Nephron progenitor cell (in vitro differentiated cells): ENCODE data around the gene KLK3.
A peak's percentile ranks its signal among the peaks of the same experiment; 100 is the strongest.

Experiments used
- DNase-seq: peaks from one replicate; pipeline ENCODE4 v3.0.0; 2021
- H3K27ac Mint-ChIP-seq: 2 replicates; pipeline ENCODE4 v1.8.0; 2021; ENCODE audit warnings: mild to moderate bottlenecking, moderate library complexity, mixed read lengths
- H3K27me3 Mint-ChIP-seq: 2 replicates; pipeline ENCODE4 v1.8.0; 2021; ENCODE audit warnings: mild to moderate bottlenecking, low read depth, mixed read lengths; ENCODE audit not compliant: poor library complexity
- H3K36me3 Mint-ChIP-seq: 2 replicates; pipeline ENCODE4 v1.8.0; 2021; ENCODE audit warnings: low read depth, mixed read lengths
- H3K4me1 Mint-ChIP-seq: 2 replicates; pipeline ENCODE4 v1.8.0; 2021; ENCODE audit warnings: mixed read lengths
- H3K4me3 Mint-ChIP-seq: 2 replicates; pipeline ENCODE4 v1.8.0; 2021; ENCODE audit warnings: mild to moderate bottlenecking, moderate library complexity, mixed read lengths
- H3K9me3 Mint-ChIP-seq: 2 replicates; pipeline ENCODE4 v1.8.0; 2021; ENCODE audit warnings: mild to moderate bottlenecking, moderate library complexity, mixed read lengths
- CTCF ChIP-seq: fragments of 200-600 bp; sonication (generic); IDR thresholded peaks from 2 replicates; pipeline ENCODE4 v1.5.0; 2021; ENCODE audit warnings: antibody characterized with exemption

The KLK3 gene

DNA sequence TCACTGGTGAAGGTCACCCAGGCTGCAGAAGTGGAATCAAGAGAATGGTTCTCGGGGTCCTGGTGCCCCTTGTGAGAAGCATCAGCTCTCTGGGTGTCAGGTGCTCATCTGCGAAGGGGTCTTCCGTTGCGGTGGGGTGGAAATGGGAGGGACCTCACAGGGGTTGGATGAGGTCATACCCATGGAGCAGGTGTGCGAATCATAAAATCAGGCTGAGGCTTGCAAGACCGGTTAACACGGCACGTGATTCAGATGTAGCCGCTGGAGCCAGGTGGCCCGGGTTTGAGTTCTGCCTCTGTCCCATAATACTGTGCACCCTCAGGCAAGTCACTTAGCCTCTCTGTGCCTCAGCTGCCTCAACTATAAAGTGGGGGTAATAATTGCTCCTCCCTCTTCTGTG lies 17.4 kb upstream of the KLK3 start:
- H3K27ac Mint-ChIP-seq, result no peak overlapping the region

DNA sequence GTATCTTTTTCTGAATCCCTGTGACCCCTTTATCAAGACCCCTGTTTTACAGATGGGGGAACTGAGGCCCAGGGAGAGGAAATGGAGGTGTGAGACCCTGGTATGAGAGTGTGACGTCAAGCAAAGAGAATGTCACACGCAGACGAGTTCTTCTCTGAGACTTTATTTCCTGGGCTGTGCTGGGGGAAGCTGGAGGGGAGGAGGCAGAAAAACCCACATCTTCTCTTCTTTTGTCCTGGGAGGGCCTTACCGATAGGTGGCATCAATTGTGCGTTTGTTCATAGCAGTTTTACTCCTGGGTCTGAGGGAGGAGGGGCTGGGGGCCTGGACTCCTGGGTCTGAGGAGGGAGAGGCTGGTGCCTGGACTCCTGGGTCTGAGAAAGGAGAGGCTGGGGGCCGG lies 16.5 kb upstream of the KLK3 start:
- Mint-ChIP-seq H3K9me3 (peaks cover 19% of the 10 kb centered on the region), H3K27ac (no peak overlapping the region), H3K4me3 (peak overlapping the region; percentile 10), H3K27me3 (peaks cover 91% of the 10 kb centered on the region), H3K36me3 (no peaks in the 10 kb centered on the region), H3K4me1 (peaks cover 12% of the 10 kb centered on the region)
- no peak for DNase-seq
- no peak for TF ChIP-seq CTCF

More for the DNA sequence above, 17.4 kb upstream of the KLK3 start:
- TF ChIP-seq CTCF, result no peak
- no peak for DNase-seq
- Mint-ChIP-seq H3K27me3 (peaks cover 89% of the 10 kb centered on the region), H3K4me3 (peak overlapping the region; percentile 33), H3K36me3 (no peaks in the 10 kb centered on the region), H3K9me3 (peaks cover 9% of the 10 kb centered on the region), H3K4me1 (peaks cover 12% of the 10 kb centered on the region)

DNA sequence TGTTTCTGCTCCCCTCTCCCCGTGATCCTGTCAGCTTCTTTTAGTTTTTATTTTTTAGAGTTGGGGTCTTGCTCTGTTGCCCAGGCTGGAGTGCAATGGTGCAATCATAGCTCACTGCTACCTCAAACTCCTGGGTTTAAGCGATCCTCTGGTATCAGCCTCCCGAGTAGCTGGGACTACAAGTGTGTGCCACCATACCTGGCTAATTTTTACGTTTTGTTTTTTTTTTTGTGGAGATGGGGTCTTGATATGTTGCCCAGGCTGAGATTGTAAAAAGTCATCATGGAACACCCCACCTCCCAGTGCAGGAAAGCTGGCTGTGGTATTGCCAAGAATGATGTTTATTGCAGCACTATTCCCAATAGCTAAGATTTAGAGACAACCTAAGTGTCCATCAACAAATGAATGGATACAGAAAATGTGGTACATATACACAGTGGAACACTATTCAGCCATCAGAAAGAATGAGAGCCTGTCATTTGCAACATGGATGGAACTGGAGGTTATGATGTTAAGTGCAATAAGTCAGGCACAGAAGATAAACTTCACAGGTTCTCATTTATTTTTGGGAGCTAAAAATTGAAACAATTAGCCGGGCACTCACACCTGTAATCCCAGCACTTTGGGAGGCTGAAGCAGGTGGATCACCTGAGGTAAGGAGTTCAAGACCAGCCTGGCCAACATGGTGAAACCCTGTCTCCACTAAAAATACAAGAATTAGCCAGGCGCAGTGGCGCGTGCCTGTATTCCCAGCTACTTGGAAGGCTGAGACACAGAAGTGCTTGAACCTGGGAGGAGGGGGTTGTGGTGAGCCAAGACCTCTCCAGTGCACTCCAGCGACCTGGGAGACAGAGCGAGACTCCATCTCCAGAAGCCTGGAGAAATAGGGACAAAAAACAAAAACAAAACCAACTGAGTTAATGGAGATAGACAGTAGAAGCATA lies 14.7 kb upstream of the KLK3 start:
- Mint-ChIP-seq H3K4me3 (no peak overlapping the region), H3K27me3 (peaks cover 95% of the 10 kb centered on the region), H3K27ac (no peak overlapping the region), H3K4me1 (peaks cover 12% of the 10 kb centered on the region), H3K9me3 (peaks cover 31% of the 10 kb centered on the region), H3K36me3 (no peaks in the 10 kb centered on the region)
- TF ChIP-seq CTCF, result no peak
- no peak for DNase-seq

- no peak for DNase-seq
- Mint-ChIP-seq H3K4me3 (no peak overlapping the region), H3K27ac (no peak overlapping the region), H3K36me3 (no peaks in the 10 kb centered on the region), H3K9me3 (peaks cover 37% of the 10 kb centered on the region), H3K4me1 (peaks cover 4% of the 10 kb centered on the region), H3K27me3 (peaks cover 94% of the 10 kb centered on the region)
- TF ChIP-seq CTCF, result no peak
Measured at GRCh38 chr19:50842130-50842529, 12.6 kb upstream of the KLK3 start.

DNA sequence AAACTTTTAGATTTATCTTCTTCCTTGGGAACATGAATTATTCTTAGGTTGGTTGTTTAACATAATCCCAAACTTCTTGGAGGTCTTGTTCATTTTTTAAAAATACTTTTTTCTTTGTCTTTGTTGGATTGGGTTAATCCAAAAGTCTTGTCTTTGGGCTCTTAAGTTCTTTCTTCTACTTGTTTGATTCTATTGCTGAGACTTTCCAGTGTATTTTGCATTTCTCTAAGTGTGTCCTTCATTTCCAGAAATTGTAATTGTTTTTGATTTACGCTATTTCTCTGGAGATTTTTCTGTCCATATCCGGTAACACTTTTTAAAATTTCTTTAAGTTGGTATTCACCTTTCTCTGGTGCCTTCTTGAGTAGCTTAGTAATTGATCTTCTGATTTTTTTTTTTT lies 11.5 kb upstream of the KLK3 start:
- no peak overlapping the region for H3K4me3 Mint-ChIP-seq
- no peak for DNase-seq
- peaks cover 37% of the 10 kb centered on the region for H3K9me3 Mint-ChIP-seq
- H3K36me3 Mint-ChIP-seq, result no peaks in the 10 kb centered on the region
- H3K4me1 Mint-ChIP-seq, result no peaks in the 10 kb centered on the region
- H3K27ac Mint-ChIP-seq, result no peak overlapping the region
- H3K27me3 Mint-ChIP-seq, result peaks cover 85% of the 10 kb centered on the region
- no peak for TF ChIP-seq CTCF
